ENCODE data around the gene LYRM4. TPM values are rescaled to one million over a fixed set of nuclear protein-coding genes. Genes with fewer than 3 reads are reported as not detected.

The LYRM4 gene
- total and polyA plus RNA-seq, 4 donors, result 15.2 to 23.2 (median 19.1) TPM

- TF ChIP-seq CTCF (IDR thresholded peaks at IDR 0.05; ENCODE audit: control extremely low read depth, extremely low read depth), result no peak
- H3K36me3 ChIP-seq (ENCODE audit: control insufficient read depth in 4 of 4, insufficient read depth in 4 of 4, low read length in 4 of 4), result no peaks in the 10 kb centered on the region
- no peak overlapping the region for H3K27ac ChIP-seq (ENCODE audit: low read depth in 1 of 2, low read length in 1 of 2)
- no peaks in the 10 kb centered on the region for H3K27me3 ChIP-seq (ENCODE audit: control insufficient read depth in 3 of 3, insufficient read depth in 3 of 3, low read length in 2 of 3)
- ATAC-seq (ENCODE audit: insufficient read depth, low FRiP score), result no peak
- no peaks in the 10 kb centered on the region for H3K9me3 ChIP-seq (ENCODE audit: control insufficient read depth in 4 of 4, insufficient read depth in 3 of 4, low read length in 3 of 4)
- WGBS, 2 donors, result 88 to 92% methylated on average over 10 of the region's 10 CpGs
- no peak overlapping the region for H3K9ac ChIP-seq (ENCODE audit: insufficient read depth in 1 of 2, low read length in 2 of 2)
- no peak overlapping the region for H3K4me3 ChIP-seq
- H3K4me1 ChIP-seq (ENCODE audit: control insufficient read depth in 5 of 5, insufficient read depth in 5 of 5, low read length in 5 of 5), result peaks cover 0 to 32% (median 2%) of the 10 kb centered on the region in 5 donors
- peak in 1 of 3 donors; percentile 21 for DNase-seq
Measured at GRCh38 chr6:5130135-5130866, 130.4 kb downstream of the LYRM4 start.

GRCh38 chr6:5128351-5128750, 132.4 kb downstream of the LYRM4 start:
- ATAC-seq (ENCODE audit: insufficient read depth, low FRiP score), result no peak
- Histone ChIP-seq H3K27ac (ENCODE audit: low read depth in 1 of 2, low read length in 1 of 2) (no peak overlapping the region), H3K4me3 (no peak overlapping the region), H3K9ac (ENCODE audit: insufficient read depth in 1 of 2, low read length in 2 of 2) (no peak overlapping the region), H3K9me3 (ENCODE audit: control insufficient read depth in 4 of 4, insufficient read depth in 3 of 4, low read length in 3 of 4) (no peaks in the 10 kb centered on the region), H3K36me3 (ENCODE audit: control insufficient read depth in 4 of 4, insufficient read depth in 4 of 4, low read length in 4 of 4) (no peaks in the 10 kb centered on the region), H3K27me3 (ENCODE audit: control insufficient read depth in 3 of 3, insufficient read depth in 3 of 3, low read length in 2 of 3) (no peaks in the 10 kb centered on the region), H3K4me1 (ENCODE audit: control insufficient read depth in 5 of 5, insufficient read depth in 5 of 5, low read length in 5 of 5) (peaks cover 0 to 38% (median 2%) of the 10 kb centered on the region in 5 donors)
- TF ChIP-seq CTCF (IDR thresholded peaks at IDR 0.05; ENCODE audit: control extremely low read depth, extremely low read depth), result no peak
- no peak for DNase-seq
- 55 to 76% methylated on average over 4 of the region's 4 CpGs for WGBS, 2 donors

GRCh38 chr6:5127106-5127687, 133.6 kb downstream of the LYRM4 start:
- Histone ChIP-seq H3K4me3 (no peak overlapping the region), H3K27me3 (ENCODE audit: control insufficient read depth in 3 of 3, insufficient read depth in 3 of 3, low read length in 2 of 3) (no peaks in the 10 kb centered on the region), H3K9me3 (ENCODE audit: control insufficient read depth in 4 of 4, insufficient read depth in 3 of 4, low read length in 3 of 4) (no peaks in the 10 kb centered on the region)

More at GRCh38 chr6:5127106-5127687, 133.6 kb downstream of the LYRM4 start:
- Histone ChIP-seq H3K27ac (ENCODE audit: low read depth in 1 of 2, low read length in 1 of 2) (no peak overlapping the region), H3K36me3 (ENCODE audit: control insufficient read depth in 4 of 4, insufficient read depth in 4 of 4, low read length in 4 of 4) (no peaks in the 10 kb centered on the region), H3K4me1 (ENCODE audit: control insufficient read depth in 5 of 5, insufficient read depth in 5 of 5, low read length in 5 of 5) (peaks cover 0 to 32% (median 2%) of the 10 kb centered on the region in 5 donors), H3K9ac (ENCODE audit: insufficient read depth in 1 of 2, low read length in 2 of 2) (no peak overlapping the region)
- ATAC-seq (ENCODE audit: insufficient read depth, low FRiP score) (no peak), DNase-seq (no peak)
- 85 to 90% methylated on average over 8 of the region's 8 CpGs for WGBS, 2 donors
- TF ChIP-seq CTCF (IDR thresholded peaks at IDR 0.05; ENCODE audit: control extremely low read depth, extremely low read depth), result no peak

All from lung (tissue), 12 donors.